ENCODE results near the gene XIRP2. TPM values are rescaled to one million over a fixed set of nuclear protein-coding genes. Genes with fewer than 3 reads are reported as not detected.
"Not testable (repeated sequence)": the region's sequence is repeated elsewhere in the genome, so short reads cannot be mapped to it uniquely, and the experiment has no call there.

The XIRP2 gene
- total RNA-seq, 1 donor from 2014 or later: not detected

- no peak for DNase-seq (ENCODE audit: low spot score)
- ATAC-seq: no peak
Measured at GRCh38 chr2:167191588-167191987, 303.3 kb downstream of the XIRP2 start.

- no peak for ATAC-seq
- DNase-seq (ENCODE audit: low spot score): no peak
Measured at GRCh38 chr2:167192833-167193232, 304.6 kb downstream of the XIRP2 start.

- peak; percentile 71 for ATAC-seq
- DNase-seq (ENCODE audit: low spot score): peak; percentile 52
Measured at GRCh38 chr2:167196461-167197252, 308.4 kb downstream of the XIRP2 start.

GRCh38 chr2:167198009-167198408 lies 309.7 kb downstream of the XIRP2 start:
- DNase-seq (ENCODE audit: low spot score) (no peak), ATAC-seq (no peak)

- DNase-seq (ENCODE audit: low spot score) (no peak), ATAC-seq (no peak)
Measured at GRCh38 chr2:167198576-167198975, 310.3 kb downstream of the XIRP2 start.

GRCh38 chr2:167200019-167200418 lies 311.7 kb downstream of the XIRP2 start:
- no peak for DNase-seq (ENCODE audit: low spot score)

GRCh38 chr2:167209784-167210183 lies 321.5 kb downstream of the XIRP2 start:
- ATAC-seq (no peak), DNase-seq (ENCODE audit: low spot score) (no peak)

More at GRCh38 chr2:167200019-167200418, 311.7 kb downstream of the XIRP2 start:
- ATAC-seq: no peak

- ATAC-seq (peak; percentile 80), DNase-seq (ENCODE audit: low spot score) (no peak)
Measured at GRCh38 chr2:167212014-167212648, 323.9 kb downstream of the XIRP2 start.

- no peak for DNase-seq (ENCODE audit: low spot score)
- ATAC-seq: no peak
Measured at GRCh38 chr2:167215595-167215994, 327.3 kb downstream of the XIRP2 start.

- DNase-seq (ENCODE audit: low spot score) (no peak), ATAC-seq (no peak)
Measured at GRCh38 chr2:167237478-167237877, 349.2 kb downstream of the XIRP2 start.

- ATAC-seq (no peak), DNase-seq (ENCODE audit: low spot score) (no peak)
Measured at GRCh38 chr2:167240671-167241070, 352.4 kb downstream of the XIRP2 start.

GRCh38 chr2:167249197-167249596 lies 360.9 kb downstream of the XIRP2 start:
- ATAC-seq (no peak), DNase-seq (ENCODE audit: low spot score) (no peak)

- no peak for DNase-seq (ENCODE audit: low spot score)
Measured at GRCh38 chr2:167253025-167253424, 364.7 kb downstream of the XIRP2 start.

GRCh38 chr2:167254721-167255120 lies 366.4 kb downstream of the XIRP2 start:
- DNase-seq (ENCODE audit: low spot score): no peak
- no peak for ATAC-seq

More at GRCh38 chr2:167253025-167253424, 364.7 kb downstream of the XIRP2 start:
- no peak for ATAC-seq

GRCh38 chr2:167258712-167259111 lies 370.4 kb downstream of the XIRP2 start:
- DNase-seq (ENCODE audit: low spot score): no peak
- no peak for ATAC-seq

- DNase-seq (ENCODE audit: low spot score) (no peak), ATAC-seq (peak; percentile 54)
Measured at GRCh38 chr2:167264380-167264779, 376.1 kb downstream of the XIRP2 start.

GRCh38 chr2:167265004-167265403 lies 376.7 kb downstream of the XIRP2 start:
- ATAC-seq: no peak

GRCh38 chr2:167265722-167266121 lies 377.4 kb downstream of the XIRP2 start:
- DNase-seq (ENCODE audit: low spot score): no peak
- no peak for ATAC-seq

More at GRCh38 chr2:167265004-167265403, 376.7 kb downstream of the XIRP2 start:
- DNase-seq (ENCODE audit: low spot score): no peak

- ATAC-seq; DNase-seq (ENCODE audit: low spot score): not testable (repeated sequence)
Measured at GRCh38 chr2:167268245-167268644, 380.0 kb downstream of the XIRP2 start.

- no peak for ATAC-seq
Measured at GRCh38 chr2:167271932-167272331, 383.7 kb downstream of the XIRP2 start.

GRCh38 chr2:167275046-167275445 lies 386.8 kb downstream of the XIRP2 start:
- ATAC-seq (no peak), DNase-seq (ENCODE audit: low spot score) (no peak)

More at GRCh38 chr2:167271932-167272331, 383.7 kb downstream of the XIRP2 start:
- DNase-seq (ENCODE audit: low spot score): no peak

- no peak for ATAC-seq
- DNase-seq (ENCODE audit: low spot score): no peak
Measured at GRCh38 chr2:167279810-167280209, 391.5 kb downstream of the XIRP2 start.

All from left lobe of liver (tissue), 2 donors.